Femur (tissue), 1 donor: Measurements from ENCODE around the gene DGKH.
A peak's percentile ranks its signal among the peaks of the same experiment; 100 is the strongest.
"Not testable (repeated sequence)": the region's sequence is repeated elsewhere in the genome, so short reads cannot be mapped to it uniquely, and the experiment has no call there.

ENCODE experiments used
- DNase-seq: peaks from one replicate; pipeline ENCODE4 v3.0.0-alpha.2; 2017

The DGKH gene

DNA sequence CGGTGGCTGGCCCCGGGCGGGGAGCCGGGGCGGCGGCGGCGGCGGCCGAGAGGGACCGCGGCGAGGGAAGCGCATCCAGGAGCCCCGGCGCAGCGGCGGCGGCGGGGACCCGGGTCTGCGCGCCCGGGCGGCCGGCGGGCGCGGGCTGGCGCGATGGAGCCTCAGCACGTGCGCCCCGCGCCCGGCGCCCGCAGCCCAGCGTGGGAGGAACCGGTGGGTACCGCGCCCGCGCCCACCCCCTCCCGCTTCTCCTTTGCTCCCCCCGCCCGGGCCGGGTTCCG is 7.8 kb upstream of the DGKH start:
- DNase-seq = no peak

- peak; percentile 54 for DNase-seq
Measured at GRCh38 chr13:42041011-42041683, 7.3 kb upstream of the DGKH start.

DNA sequence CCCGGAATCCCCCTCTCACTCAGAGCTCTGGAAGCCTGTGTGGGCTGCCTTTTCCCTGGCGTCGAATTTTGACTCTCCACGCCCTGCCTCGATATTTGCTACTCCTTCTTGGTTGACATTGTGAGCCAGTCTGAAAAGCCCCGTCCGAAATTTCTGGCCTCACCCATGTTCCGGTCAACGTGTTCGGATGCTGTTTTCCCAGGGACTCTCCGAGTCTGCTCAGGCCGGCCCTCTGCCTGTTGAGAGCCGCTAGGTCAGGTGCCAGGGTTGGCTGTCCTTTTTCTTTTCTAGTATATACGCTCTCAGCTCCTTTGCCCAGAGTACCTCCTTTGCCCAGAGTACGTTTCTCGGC is 6.8 kb upstream of the DGKH start:
- peak; percentile 68 for DNase-seq

DNA sequence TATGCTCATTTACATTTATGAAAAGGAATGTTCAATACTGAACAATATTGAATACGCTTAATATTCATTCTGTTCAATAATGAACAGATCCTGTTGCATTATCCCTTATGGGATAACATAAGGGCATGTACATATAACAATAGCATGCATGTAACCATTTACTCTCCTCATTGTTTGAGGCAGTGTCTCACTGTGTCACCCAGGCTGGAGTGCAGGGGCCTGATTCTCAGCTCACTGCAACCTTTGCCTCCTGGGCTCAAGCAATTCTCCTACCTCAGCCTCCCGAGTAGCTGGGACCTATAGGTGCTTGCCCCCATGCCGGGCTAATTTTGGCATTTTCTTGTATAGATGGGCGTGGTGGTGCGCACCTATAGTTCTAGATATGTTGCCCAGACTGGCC is 4.8 kb upstream of the DGKH start:
- no peak for DNase-seq

DNA sequence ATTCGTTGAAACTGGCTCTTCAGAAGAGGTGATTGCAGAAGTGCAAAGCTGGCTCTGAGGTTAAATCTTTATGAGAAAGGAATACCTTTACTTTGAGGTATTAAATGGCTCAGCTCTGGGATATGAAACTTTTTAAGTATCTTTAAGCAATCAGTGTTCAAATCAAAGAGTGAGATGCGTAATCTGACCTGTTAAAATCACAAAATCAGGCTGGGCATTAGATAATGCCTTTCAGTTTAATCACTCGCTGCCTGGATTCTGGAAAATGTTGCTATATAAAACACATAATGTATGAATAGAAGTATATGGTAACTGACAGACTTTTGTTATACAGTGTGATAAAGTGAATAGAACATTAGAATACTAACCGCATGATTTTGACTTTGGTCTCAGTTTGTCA is 2.0 kb upstream of the DGKH start:
- DNase-seq = no peak

DNA sequence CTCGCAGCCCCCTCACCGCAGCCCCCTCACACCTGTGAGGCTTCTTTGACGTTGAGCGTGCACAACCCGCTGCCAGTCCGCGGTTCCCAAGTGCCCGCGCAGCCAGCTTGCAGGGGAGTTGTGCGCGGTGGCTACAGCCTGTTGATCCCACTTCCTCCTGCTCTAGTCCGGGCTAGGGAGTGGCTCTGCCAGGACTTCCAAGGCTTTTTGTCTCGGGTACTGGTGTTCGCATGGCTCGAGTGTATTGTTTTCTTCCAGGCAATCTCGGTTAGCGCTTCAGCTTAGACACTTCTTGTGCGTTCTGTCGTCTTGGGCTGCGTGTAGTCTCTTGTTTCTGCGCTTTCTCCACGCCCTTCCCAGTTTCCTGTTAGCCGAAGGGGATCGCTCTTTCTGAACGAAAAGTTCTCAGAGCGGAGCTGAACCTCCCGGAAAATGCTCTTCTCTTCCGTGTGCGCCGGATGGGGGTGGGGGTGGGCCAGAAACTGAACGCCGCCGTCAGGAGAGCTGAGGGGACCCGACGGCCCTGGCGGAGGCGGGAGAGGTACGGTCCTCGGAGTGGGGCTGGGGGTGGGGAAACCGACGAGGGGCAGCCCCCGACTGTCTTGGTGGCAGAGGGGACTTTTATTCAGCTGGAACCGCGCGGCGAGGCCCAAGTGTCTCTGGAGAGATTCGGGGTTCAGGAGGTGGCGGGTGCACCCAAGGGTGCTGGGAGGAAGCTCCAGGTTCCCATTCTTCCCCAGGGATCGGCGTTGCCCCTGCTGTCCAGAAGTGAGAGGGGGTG is 697 bp upstream of the DGKH start:
- DNase-seq = peak; percentile 59

- DNase-seq = peak; percentile 87
Measured at GRCh38 chr13:42048684-42049453, 421 bp downstream of the DGKH start.

GRCh38 chr13:42049454-42049813 is 986 bp downstream of the DGKH start:
- no peak for DNase-seq

DNA sequence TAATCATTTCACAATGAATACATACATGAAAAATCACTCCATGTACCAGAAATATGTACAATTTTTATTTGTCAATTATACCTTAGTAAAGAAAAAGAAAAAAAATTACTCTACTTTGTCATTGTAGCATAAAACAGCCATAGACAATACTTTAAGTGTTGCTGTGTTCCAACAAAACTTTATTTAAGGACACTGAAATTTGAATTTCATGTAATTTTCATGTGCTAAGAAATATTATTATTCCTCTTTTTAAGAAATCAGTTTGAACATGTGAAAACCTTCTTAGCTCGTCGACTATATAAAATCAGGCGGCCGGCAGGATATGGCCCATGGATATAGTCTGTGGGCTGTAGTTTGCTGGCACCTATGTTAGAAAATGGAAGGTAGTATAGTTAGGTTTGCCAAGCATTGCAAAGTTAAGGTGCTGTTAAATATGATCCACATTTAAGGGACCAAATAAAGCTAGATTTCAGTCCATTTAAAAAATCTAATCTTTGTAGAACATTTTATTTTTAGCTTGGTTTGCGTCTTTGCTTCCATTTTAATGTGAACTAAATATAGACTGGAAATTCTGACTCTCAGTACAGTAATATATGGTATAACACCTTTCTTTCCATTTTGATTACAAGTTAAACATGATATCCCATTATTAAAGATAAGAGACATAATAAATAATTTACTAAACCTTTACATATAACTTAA is 6.5 kb downstream of the DGKH start:
- DNase-seq = no peak

DNA sequence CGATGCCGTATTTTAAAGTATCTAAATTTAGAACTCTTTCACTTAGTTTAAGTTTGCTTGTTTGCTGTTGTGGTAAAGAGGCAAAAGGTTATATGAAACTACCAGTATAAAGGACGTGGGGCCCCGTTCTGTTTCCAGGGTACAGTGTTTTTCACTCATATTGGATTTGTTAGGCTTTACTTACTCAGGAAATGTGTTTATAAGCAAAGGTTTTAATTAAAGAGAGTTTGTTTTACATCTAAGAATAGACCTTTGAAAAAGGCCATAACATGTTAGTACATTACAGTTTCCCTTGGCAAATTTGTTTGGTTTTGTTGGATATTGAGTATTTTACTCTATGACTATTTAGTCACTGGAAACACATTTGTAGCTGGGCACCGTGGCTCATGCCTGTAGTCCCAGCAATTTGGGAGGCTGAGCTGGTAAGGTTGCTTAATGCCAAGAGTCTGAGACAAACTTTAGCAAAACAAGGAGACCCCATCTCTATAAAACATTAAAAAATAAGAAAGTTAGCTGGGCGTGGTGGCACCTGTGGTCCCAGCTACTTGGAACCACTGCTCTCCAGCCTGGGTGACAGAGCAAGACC is 7.1 kb downstream of the DGKH start:
- DNase-seq = no peak

DNA sequence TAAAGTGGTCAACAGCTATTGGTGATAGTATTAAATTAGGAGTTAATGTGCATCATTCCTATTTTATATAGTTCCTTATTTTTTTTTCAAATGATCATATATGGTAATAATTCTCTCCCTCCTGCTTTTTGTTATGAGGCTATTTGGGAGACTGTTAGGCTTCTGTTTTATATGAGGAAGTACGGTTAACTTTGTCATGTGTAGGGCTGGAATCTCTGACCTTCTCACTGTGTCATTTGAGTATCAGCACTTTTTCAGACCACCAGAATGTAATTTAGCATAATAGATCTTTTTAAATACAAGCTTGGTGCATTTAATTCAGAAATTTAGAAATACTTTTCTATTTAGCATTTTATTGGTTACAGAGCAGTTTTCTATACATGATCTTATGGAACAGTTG is 7.7 kb downstream of the DGKH start:
- DNase-seq = no peak

- no peak for DNase-seq
Measured at GRCh38 chr13:42056583-42056982, 8.1 kb downstream of the DGKH start.

- no peak for DNase-seq
Measured at GRCh38 chr13:42057918-42058530, 9.6 kb downstream of the DGKH start.

GRCh38 chr13:42061943-42062342 is 13.5 kb downstream of the DGKH start:
- no peak for DNase-seq

- no peak for DNase-seq
Measured at GRCh38 chr13:42063105-42063504, 14.7 kb downstream of the DGKH start.

DNA sequence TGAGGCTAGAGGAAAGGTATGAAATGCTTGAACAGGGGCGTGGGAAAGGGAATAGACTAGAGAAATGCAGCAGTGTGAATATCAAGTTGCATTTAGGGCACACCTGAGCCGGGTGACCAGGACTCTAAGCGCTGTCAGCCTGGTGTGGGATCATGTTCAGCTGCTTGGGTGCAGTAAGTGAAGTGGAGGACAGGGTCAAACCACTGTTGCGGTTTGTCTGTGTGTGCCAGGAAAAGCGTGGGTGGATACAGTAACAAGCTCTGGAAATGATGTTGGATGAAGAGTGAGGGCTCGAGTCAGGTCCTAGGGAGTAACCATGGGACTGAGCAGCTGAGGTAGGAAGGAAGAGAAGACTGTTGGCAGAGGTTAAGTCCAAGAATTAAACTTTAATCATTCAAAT is 15.8 kb downstream of the DGKH start:
- peak; percentile 42 for DNase-seq

DNA sequence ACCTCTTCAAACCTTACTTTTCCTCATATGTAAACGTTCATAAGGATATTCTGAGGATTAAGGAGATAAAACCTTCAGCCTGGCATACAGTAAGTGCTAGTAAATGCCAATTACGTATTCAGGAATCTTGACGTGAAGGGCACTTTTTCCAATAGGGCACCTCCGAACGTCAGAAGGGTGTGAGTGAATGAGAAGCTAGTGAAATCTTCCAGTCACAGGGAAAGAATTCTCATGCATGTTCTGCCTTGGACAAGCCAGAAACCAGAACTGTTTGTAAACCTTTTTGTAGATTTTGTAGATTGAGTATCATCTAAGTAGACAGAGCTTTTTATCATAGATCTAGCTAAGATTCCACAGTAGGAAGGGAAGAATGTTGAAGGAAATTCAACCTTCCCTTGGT is 16.5 kb downstream of the DGKH start:
- DNase-seq = no peak

- no peak for DNase-seq
Measured at GRCh38 chr13:42065414-42065813, 17.0 kb downstream of the DGKH start.

DNA sequence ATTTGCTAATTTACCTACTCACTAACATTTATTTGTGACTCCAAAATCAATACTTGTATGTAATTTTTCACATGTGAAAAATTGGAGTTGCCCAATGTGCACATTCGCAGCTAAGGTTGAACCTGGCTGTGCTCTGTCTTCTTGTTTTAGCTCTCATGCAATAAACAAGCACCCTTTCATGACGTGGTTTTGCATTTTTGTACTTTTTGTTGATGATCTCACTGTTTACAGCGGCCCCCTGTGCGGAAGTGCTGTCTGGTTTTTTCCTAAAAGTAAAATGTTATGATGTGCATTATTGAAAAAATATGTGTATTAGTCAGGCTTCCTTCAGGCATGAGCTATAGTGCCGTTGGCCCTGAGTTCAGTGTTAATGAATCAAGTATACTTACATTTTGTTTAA is 18.1 kb downstream of the DGKH start:
- no peak for DNase-seq

GRCh38 chr13:42068886-42069285 is 20.4 kb downstream of the DGKH start:
- DNase-seq = no peak

- not testable (repeated sequence) for DNase-seq
Measured at GRCh38 chr13:42070599-42070998, 22.2 kb downstream of the DGKH start.

- DNase-seq = not testable (repeated sequence)
Measured at GRCh38 chr13:42071179-42071578, 22.7 kb downstream of the DGKH start.
